Activated T-cell treated with anti-CD3 and anti-CD28 coated beads for 1 hour (primary cell): Measurements from ENCODE around the gene APPL2.
"Not testable (repeated sequence)": the region's sequence is repeated elsewhere in the genome, so short reads cannot be mapped to it uniquely, and the experiment has no call there.

ENCODE experiments used
- DNase-seq: peaks from one replicate; pipeline ENCODE4 v3.0.0-alpha.2; 2020; ENCODE audit warnings: low read depth

Gene APPL2

GRCh38 chr12:105256921-105257320 lies 20.9 kb upstream of the APPL2 start:
- DNase-seq, result no peak

GRCh38 chr12:105256431-105256830 lies 20.5 kb upstream of the APPL2 start:
- not testable (repeated sequence) for DNase-seq

GRCh38 chr12:105256011-105256410 lies 20.0 kb upstream of the APPL2 start:
- DNase-seq, result no peak

GRCh38 chr12:105253866-105254513 lies 18.0 kb upstream of the APPL2 start:
- DNase-seq, result no peak

- no peak for DNase-seq
These were observed 16.9 kb upstream of the APPL2 start for GRCh38 chr12:105252901-105253300.

GRCh38 chr12:105245776-105246427 lies 9.9 kb upstream of the APPL2 start:
- not testable (repeated sequence) for DNase-seq

- DNase-seq, result no peak
These were observed 9.3 kb upstream of the APPL2 start for GRCh38 chr12:105245291-105245690.

- no peak for DNase-seq
These were observed 4.3 kb upstream of the APPL2 start for GRCh38 chr12:105240228-105240627.

GRCh38 chr12:105239304-105239703 lies 3.3 kb upstream of the APPL2 start:
- DNase-seq, result no peak

- DNase-seq, result no peak
These were observed 1.7 kb upstream of the APPL2 start for GRCh38 chr12:105237666-105238065.

GRCh38 chr12:105235281-105235731 lies 668 bp downstream of the APPL2 start:
- DNase-seq, result no peak

- no peak for DNase-seq
These were observed 1.8 kb downstream of the APPL2 start for GRCh38 chr12:105234197-105234596.

GRCh38 chr12:105233041-105233905 lies 2.7 kb downstream of the APPL2 start:
- DNase-seq, result no peak

- DNase-seq, result no peak
These were observed 4.6 kb downstream of the APPL2 start for GRCh38 chr12:105231396-105231795.

- no peak for DNase-seq
These were observed 6.6 kb downstream of the APPL2 start for GRCh38 chr12:105229371-105229770.

- no peak for DNase-seq
These were observed 7.0 kb downstream of the APPL2 start for GRCh38 chr12:105228966-105229365.

- DNase-seq, result no peak
These were observed 7.5 kb downstream of the APPL2 start for GRCh38 chr12:105228494-105228893.

GRCh38 chr12:105227879-105228278 lies 8.1 kb downstream of the APPL2 start:
- no peak for DNase-seq

GRCh38 chr12:105226219-105226618 lies 9.8 kb downstream of the APPL2 start:
- DNase-seq, result no peak

GRCh38 chr12:105225505-105226015 lies 10.4 kb downstream of the APPL2 start:
- DNase-seq, result no peak

GRCh38 chr12:105224399-105224798 lies 11.6 kb downstream of the APPL2 start:
- no peak for DNase-seq

- no peak for DNase-seq
These were observed 12.1 kb downstream of the APPL2 start for GRCh38 chr12:105223884-105224283.
